Activated naive CD8-positive, alpha-beta T cell treated with anti-CD3 and anti-CD28 coated beads, Interleukin-2, amount 50 U/mL, for 24 hours (primary cell): ENCODE results near the gene BUD13.

Experiments
- ATAC-seq: fragments of 150-1000 bp; cut with Tn5 transposase; one replicate; pipeline ENCODE4 v1.10.0; 2021
- DNase-seq: peaks from one replicate; pipeline ENCODE4 v3.0.0; 2021
- H3K27ac Mint-ChIP-seq: one replicate; pipeline ENCODE4 v1.8.0; 2021; ENCODE audit warnings: mild to moderate bottlenecking, mixed read lengths
- H3K27me3 Mint-ChIP-seq: one replicate; pipeline ENCODE4 v1.8.0; 2021; ENCODE audit warnings: mixed read lengths
- H3K36me3 Mint-ChIP-seq: one replicate; pipeline ENCODE4 v1.8.0; 2021; ENCODE audit warnings: low read depth, mixed read lengths
- H3K4me1 Mint-ChIP-seq: one replicate; pipeline ENCODE4 v1.8.0; 2021; ENCODE audit warnings: mixed read lengths
- H3K4me3 Mint-ChIP-seq: one replicate; pipeline ENCODE4 v1.8.0; 2021; ENCODE audit warnings: mild to moderate bottlenecking, moderate library complexity, mixed read lengths
- H3K9me3 Mint-ChIP-seq: one replicate; pipeline ENCODE4 v1.8.0; 2021; ENCODE audit warnings: mixed read lengths

The BUD13 gene

GRCh38 chr11:116800610-116801009, 27.8 kb upstream of the BUD13 start:
- H3K36me3 Mint-ChIP-seq: no peaks in the 10 kb centered on the region
- H3K9me3 Mint-ChIP-seq: no peaks in the 10 kb centered on the region
- no peak overlapping the region for H3K27ac Mint-ChIP-seq
- H3K4me1 Mint-ChIP-seq: no peaks in the 10 kb centered on the region
- H3K4me3 Mint-ChIP-seq: no peak overlapping the region
- ATAC-seq: no peak
- H3K27me3 Mint-ChIP-seq: peaks cover 9% of the 10 kb centered on the region
- DNase-seq: no peak

GRCh38 chr11:116798368-116798767, 25.6 kb upstream of the BUD13 start:
- peaks cover 9% of the 10 kb centered on the region for H3K27me3 Mint-ChIP-seq
- H3K36me3 Mint-ChIP-seq: no peaks in the 10 kb centered on the region
- ATAC-seq (peak; percentile 40), DNase-seq (no peak)
- no peak overlapping the region for H3K4me3 Mint-ChIP-seq
- H3K9me3 Mint-ChIP-seq: no peaks in the 10 kb centered on the region
- no peaks in the 10 kb centered on the region for H3K4me1 Mint-ChIP-seq
- H3K27ac Mint-ChIP-seq: no peak overlapping the region

- no peak overlapping the region for H3K27ac Mint-ChIP-seq
- no peak for ATAC-seq
- peaks cover 9% of the 10 kb centered on the region for H3K27me3 Mint-ChIP-seq
Measured at GRCh38 chr11:116797816-116798215, 25.0 kb upstream of the BUD13 start.

GRCh38 chr11:116796548-116796947, 23.8 kb upstream of the BUD13 start:
- ATAC-seq: no peak

More at GRCh38 chr11:116797816-116798215, 25.0 kb upstream of the BUD13 start:
- DNase-seq: no peak
- H3K4me3 Mint-ChIP-seq: no peak overlapping the region
- H3K36me3 Mint-ChIP-seq: no peaks in the 10 kb centered on the region
- H3K4me1 Mint-ChIP-seq: no peaks in the 10 kb centered on the region
- no peaks in the 10 kb centered on the region for H3K9me3 Mint-ChIP-seq

GRCh38 chr11:116794851-116795250, 22.1 kb upstream of the BUD13 start:
- Mint-ChIP-seq H3K4me3 (no peak overlapping the region), H3K36me3 (no peaks in the 10 kb centered on the region), H3K27ac (no peak overlapping the region), H3K27me3 (peaks cover 8% of the 10 kb centered on the region), H3K4me1 (peaks cover 8% of the 10 kb centered on the region), H3K9me3 (no peaks in the 10 kb centered on the region)
- ATAC-seq: no peak
- DNase-seq: no peak

More at GRCh38 chr11:116796548-116796947, 23.8 kb upstream of the BUD13 start:
- DNase-seq: no peak
- Mint-ChIP-seq H3K9me3 (no peaks in the 10 kb centered on the region), H3K27ac (no peak overlapping the region), H3K4me1 (peaks cover 5% of the 10 kb centered on the region), H3K4me3 (no peak overlapping the region), H3K36me3 (no peaks in the 10 kb centered on the region), H3K27me3 (peaks cover 9% of the 10 kb centered on the region)

- DNase-seq: no peak
- no peaks in the 10 kb centered on the region for H3K9me3 Mint-ChIP-seq
- peaks cover 8% of the 10 kb centered on the region for H3K4me1 Mint-ChIP-seq
- H3K36me3 Mint-ChIP-seq: no peaks in the 10 kb centered on the region
- H3K27me3 Mint-ChIP-seq: peaks cover 2% of the 10 kb centered on the region
- H3K4me3 Mint-ChIP-seq: no peak overlapping the region
- no peak for ATAC-seq
- H3K27ac Mint-ChIP-seq: no peak overlapping the region
Measured at GRCh38 chr11:116793772-116794097, 20.9 kb upstream of the BUD13 start.

GRCh38 chr11:116792869-116793771, 20.3 kb upstream of the BUD13 start:
- Mint-ChIP-seq H3K9me3 (no peaks in the 10 kb centered on the region), H3K4me3 (no peak overlapping the region), H3K27ac (no peak overlapping the region), H3K27me3 (peaks cover 2% of the 10 kb centered on the region), H3K36me3 (no peaks in the 10 kb centered on the region), H3K4me1 (peaks cover 13% of the 10 kb centered on the region)
- no peak for DNase-seq
- ATAC-seq: no peak

GRCh38 chr11:116792144-116792868, 19.5 kb upstream of the BUD13 start:
- H3K27ac Mint-ChIP-seq: no peak overlapping the region
- H3K4me1 Mint-ChIP-seq: peaks cover 16% of the 10 kb centered on the region
- no peak overlapping the region for H3K4me3 Mint-ChIP-seq
- no peaks in the 10 kb centered on the region for H3K36me3 Mint-ChIP-seq
- ATAC-seq: no peak
- no peak for DNase-seq
- H3K27me3 Mint-ChIP-seq: peaks cover 2% of the 10 kb centered on the region
- no peaks in the 10 kb centered on the region for H3K9me3 Mint-ChIP-seq

- Mint-ChIP-seq H3K27me3 (peaks cover 2% of the 10 kb centered on the region), H3K9me3 (no peaks in the 10 kb centered on the region), H3K27ac (no peak within 1 kb of the TSS), H3K36me3 (peaks cover 5% of the 10 kb centered on the region), H3K4me3 (no peak within 1 kb of the TSS), H3K4me1 (peaks cover 21% of the 10 kb centered on the region)
- ATAC-seq (no peak), DNase-seq (no peak)
Measured at GRCh38 chr11:116791813-116792143, 19.0 kb upstream of the BUD13 start, which contains the start of gene APOA5. TSS of gene APOA5 (minus strand) at chr11:116791879. CDS start at chr11:116791860, 19 bp downstream.

GRCh38 chr11:116791002-116791812, 18.4 kb upstream of the BUD13 start:
- Mint-ChIP-seq H3K27me3 (peaks cover 2% of the 10 kb centered on the region), H3K36me3 (peaks cover 11% of the 10 kb centered on the region), H3K9me3 (no peaks in the 10 kb centered on the region), H3K27ac (no peak overlapping the region), H3K4me1 (peaks cover 27% of the 10 kb centered on the region), H3K4me3 (no peak overlapping the region)
- peak; percentile 58 for ATAC-seq
- DNase-seq: peak; percentile 87

- no peak overlapping the region for H3K4me3 Mint-ChIP-seq
Measured at GRCh38 chr11:116790167-116791001, 17.6 kb upstream of the BUD13 start.

GRCh38 chr11:116788975-116789374, 16.2 kb upstream of the BUD13 start:
- H3K27ac Mint-ChIP-seq: no peak overlapping the region
- H3K4me3 Mint-ChIP-seq: no peak overlapping the region
- peaks cover 32% of the 10 kb centered on the region for H3K36me3 Mint-ChIP-seq
- no peak for ATAC-seq
- H3K9me3 Mint-ChIP-seq: no peaks in the 10 kb centered on the region
- DNase-seq: no peak
- H3K4me1 Mint-ChIP-seq: peaks cover 47% of the 10 kb centered on the region
- H3K27me3 Mint-ChIP-seq: peaks cover 2% of the 10 kb centered on the region

More at GRCh38 chr11:116790167-116791001, 17.6 kb upstream of the BUD13 start:
- Mint-ChIP-seq H3K27me3 (peaks cover 2% of the 10 kb centered on the region), H3K36me3 (peaks cover 18% of the 10 kb centered on the region), H3K4me1 (peaks cover 35% of the 10 kb centered on the region), H3K9me3 (no peaks in the 10 kb centered on the region), H3K27ac (no peak overlapping the region)
- ATAC-seq: no peak
- DNase-seq: no peak

- DNase-seq: no peak
- ATAC-seq: no peak
- Mint-ChIP-seq H3K27me3 (peaks cover 2% of the 10 kb centered on the region), H3K4me3 (peak overlapping the region; percentile 91), H3K36me3 (peaks cover 34% of the 10 kb centered on the region), H3K4me1 (peaks cover 50% of the 10 kb centered on the region), H3K27ac (peak overlapping the region; percentile 91), H3K9me3 (no peaks in the 10 kb centered on the region)
Measured at GRCh38 chr11:116788534-116788933, 15.7 kb upstream of the BUD13 start.
